ENCODE data around the gene FRY.

DNA sequence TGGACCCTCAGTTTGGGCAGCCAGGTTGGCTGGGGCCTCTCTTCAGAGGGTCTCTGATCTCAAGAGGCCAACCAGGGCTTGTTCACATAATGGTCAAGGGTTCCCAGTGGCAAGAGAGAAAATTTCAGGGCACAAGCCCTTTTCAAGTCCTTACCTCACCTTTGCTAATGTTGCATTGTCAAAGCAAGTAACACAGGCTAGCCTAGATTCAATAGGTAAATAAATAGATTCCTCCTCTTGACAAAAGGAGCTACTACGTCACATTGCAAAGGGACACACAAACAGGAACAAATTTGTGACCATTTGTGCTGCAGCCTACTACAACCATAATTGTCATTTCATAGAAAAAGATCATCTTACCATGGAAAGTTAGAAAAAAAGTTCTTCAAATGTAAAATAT, 33.9 kb upstream of the FRY start:
- TF ChIP-seq EZH2 (IDR thresholded peaks at IDR 0.05; ENCODE audit: borderline replicate concordance, insufficient read depth, low read depth, low read length, poor library complexity, severe bottlenecking), result no peak
- TF ChIP-seq, protein P1, sequence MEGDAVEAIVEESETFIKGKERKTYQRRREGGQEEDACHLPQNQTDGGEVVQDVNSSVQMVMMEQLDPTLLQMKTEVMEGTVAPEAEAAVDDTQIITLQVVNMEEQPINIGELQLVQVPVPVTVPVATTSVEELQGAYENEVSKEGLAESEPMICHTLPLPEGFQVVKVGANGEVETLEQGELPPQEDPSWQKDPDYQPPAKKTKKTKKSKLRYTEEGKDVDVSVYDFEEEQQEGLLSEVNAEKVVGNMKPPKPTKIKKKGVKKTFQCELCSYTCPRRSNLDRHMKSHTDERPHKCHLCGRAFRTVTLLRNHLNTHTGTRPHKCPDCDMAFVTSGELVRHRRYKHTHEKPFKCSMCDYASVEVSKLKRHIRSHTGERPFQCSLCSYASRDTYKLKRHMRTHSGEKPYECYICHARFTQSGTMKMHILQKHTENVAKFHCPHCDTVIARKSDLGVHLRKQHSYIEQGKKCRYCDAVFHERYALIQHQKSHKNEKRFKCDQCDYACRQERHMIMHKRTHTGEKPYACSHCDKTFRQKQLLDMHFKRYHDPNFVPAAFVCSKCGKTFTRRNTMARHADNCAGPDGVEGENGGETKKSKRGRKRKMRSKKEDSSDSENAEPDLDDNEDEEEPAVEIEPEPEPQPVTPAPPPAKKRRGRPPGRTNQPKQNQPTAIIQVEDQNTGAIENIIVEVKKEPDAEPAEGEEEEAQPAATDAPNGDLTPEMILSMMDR (IDR thresholded peaks at IDR 0.05), result no peak

All from B cell (primary cell).